A549 (cell line): ENCODE results near the gene ANXA6. TPM values are rescaled to one million over a fixed set of nuclear protein-coding genes. Genes with fewer than 3 reads are reported as not detected.

Experiments used
- ATAC-seq, 2 experiments: fragments of 200-7000 bp in 1 of 2; fragments of >200 bp in 1 of 2; cut with Nextera tagmentation in 1 of 2; cut with Tn5 transposase in 1 of 2; 3 replicates each; pipeline versions ENCODE4 v1.8.0 to v1.9.1; 2018 to 2020; ENCODE audit warnings: mild to moderate bottlenecking in 1 of 2, moderate library complexity in 1 of 2
- CTCF ChIA-PET: fragments of 300-600 bp; sonication (Branson Sonifier 250); formaldehyde crosslinking; extraction: SDS; loops from one replicate; lab custom pipeline; 2021; ENCODE audit warnings: antibody characterized with exemption, inconsistent platforms; lab: Yijun Ruan, JAX
- POLR2A ChIA-PET: fragments of 350-600 bp; formaldehyde crosslinking; extraction: SDS; loops from one replicate; lab custom pipeline; 2021; ENCODE audit warnings: antibody characterized with exemption, inconsistent platforms; lab: Yijun Ruan, JAX
- DNase-seq, 2 experiments: peaks; one replicate each; pipeline versions ENCODE4 v3.0.0 to v3.0.0-alpha.2; 2011 to 2016; ENCODE audit warnings: low read depth in 1 of 2, low spot score in 1 of 2
- FAIRE-seq: peaks from 2 replicates; lab custom pipeline; 2011; peaks lifted over from hg19 to GRCh38; lab: Jason Lieb, UNC
- H3K27ac ChIP-seq, 2 experiments: fragments of >200 bp; sonication (Bioruptor Twin); formaldehyde crosslinking; 3 replicates each; pipeline ENCODE4 v1.5.1; 2016 to 2017
- H3K4me1 ChIP-seq: fragments of >200 bp; sonication (Bioruptor Twin); formaldehyde crosslinking; 3 replicates; pipeline ENCODE4 v1.6.1; 2016
- H3K4me2 ChIP-seq: fragments of >200 bp; sonication (Bioruptor Twin); formaldehyde crosslinking; 3 replicates; pipeline ENCODE4 v1.6.1; 2016
- H3K4me3 ChIP-seq: fragments of >200 bp; sonication (Bioruptor Twin); formaldehyde crosslinking; 3 replicates; pipeline ENCODE4 v1.5.1; 2016
- H3K9me3 ChIP-seq: fragments of >200 bp; sonication (Bioruptor Twin); formaldehyde crosslinking; 3 replicates; pipeline ENCODE4 v1.6.1; 2016
- CBX2 ChIP-seq: fragments of 200-600 bp; sonication (generic); IDR thresholded peaks from 2 replicates; pipeline ENCODE4 v1.6.1; 2016; ENCODE audit warnings: low read depth, mild to moderate bottlenecking, borderline replicate concordance
- CEBPB ChIP-seq, 2 experiments: fragments of >200 bp in 1 of 2; sonication (Bioruptor Twin) in 1 of 2; formaldehyde crosslinking in 1 of 2; IDR thresholded peaks; 2 replicates each; pipeline ENCODE4 v1.6.1; 2012 to 2016
- CHD2 ChIP-seq: fragments of 150-350 bp; IDR thresholded peaks from 2 replicates; pipeline ENCODE4 v1.6.1; 2014; ENCODE audit warnings: low read length; ENCODE audit not compliant: partially characterized antibody
- CHD4 ChIP-seq: fragments of 200-600 bp; sonication (generic); IDR thresholded peaks from 2 replicates; pipeline ENCODE4 v1.6.1; 2016; ENCODE audit warnings: antibody characterized with exemption, mild to moderate bottlenecking, borderline replicate concordance
- EP300 ChIP-seq, 2 experiments: fragments of >200 bp; sonication (Bioruptor Twin); formaldehyde crosslinking; IDR thresholded peaks; 2 replicates in 1 of 2; 3 replicates in 1 of 2; pipeline ENCODE4 v1.6.1; 2016 to 2017
- GATA3 ChIP-seq: IDR thresholded peaks from 2 replicates; pipeline ENCODE4 v1.6.1; 2012; ENCODE audit warnings: borderline replicate concordance
- HES2 ChIP-seq: fragments of >200 bp; sonication (Bioruptor Twin); formaldehyde crosslinking; IDR thresholded peaks from 2 replicates; pipeline ENCODE4 v1.6.1; 2016
- HEYL ChIP-seq: fragments of 250-450 bp; sonication (Bioruptor Pico); IDR thresholded peaks from 2 replicates; pipeline ENCODE4 v1.8.0; 2021; ENCODE audit warnings: mild to moderate bottlenecking, moderate library complexity
- HOXB13 ChIP-seq: fragments of 250-450 bp; sonication (Bioruptor Pico); IDR thresholded peaks from 2 replicates; pipeline ENCODE4 v1.5.0; 2020; ENCODE audit warnings: low read depth, mild to moderate bottlenecking, moderate library complexity
- JUN ChIP-seq, 2 experiments: fragments of >200 bp; sonication (Bioruptor Twin); formaldehyde crosslinking; IDR thresholded peaks; 2 replicates in 1 of 2; 3 replicates in 1 of 2; pipeline ENCODE4 v1.6.1; 2016 to 2017
- JUNB ChIP-seq: fragments of >200 bp; sonication (Bioruptor Twin); formaldehyde crosslinking; IDR thresholded peaks from 2 replicates; pipeline ENCODE4 v1.6.1; 2016
- KDM1A ChIP-seq: fragments of 200-600 bp; sonication (generic); IDR thresholded peaks from 2 replicates; pipeline ENCODE4 v1.6.1; 2016; ENCODE audit warnings: low read depth, mild to moderate bottlenecking
- KDM5A ChIP-seq: fragments of 200-600 bp; sonication (generic); IDR thresholded peaks from 2 replicates; pipeline ENCODE4 v1.6.1; 2016; ENCODE audit warnings: antibody characterized with exemption, mild to moderate bottlenecking
- MAZ ChIP-seq: fragments of 150-350 bp; IDR thresholded peaks from 2 replicates; pipeline ENCODE4 v1.6.1; 2014; ENCODE audit warnings: antibody characterized with exemption, low read depth, low read length, borderline replicate concordance
- NFE2L2 ChIP-seq: fragments of 150-350 bp; conservative IDR thresholded peaks from 2 replicates; pipeline ENCODE4 v1.6.1; 2014; ENCODE audit warnings: low read length
- NR3C1 ChIP-seq: fragments of >200 bp; sonication (Bioruptor Twin); formaldehyde crosslinking; IDR thresholded peaks from 3 replicates; pipeline ENCODE4 v1.6.1; 2017
- PBX3 ChIP-seq: IDR thresholded peaks from 2 replicates; pipeline ENCODE4 v1.6.1; 2012
- PHF8 ChIP-seq: fragments of 200-600 bp; sonication (generic); IDR thresholded peaks from 2 replicates; pipeline ENCODE4 v1.6.1; 2016; ENCODE audit warnings: low read depth, mild to moderate bottlenecking, antibody characterized with exemption, moderate library complexity, borderline replicate concordance
- RARB ChIP-seq: fragments of 250-450 bp; sonication (Bioruptor Pico); IDR thresholded peaks from 2 replicates; pipeline ENCODE4 v1.8.0; 2021; ENCODE audit warnings: mild to moderate bottlenecking, moderate library complexity
- RFX5 ChIP-seq: fragments of 450-650 bp; IDR thresholded peaks from 2 replicates; pipeline ENCODE4 v1.7.1; 2014; ENCODE audit warnings: antibody characterized with exemption, mild to moderate bottlenecking, moderate library complexity
- SREBF2 ChIP-seq: fragments of 450-650 bp; IDR thresholded peaks from 2 replicates; pipeline ENCODE4 v1.6.1; 2014; ENCODE audit warnings: mild to moderate bottlenecking, moderate library complexity
- TFCP2L1 ChIP-seq: fragments of 250-450 bp; sonication (Bioruptor Pico); IDR thresholded peaks from 2 replicates; pipeline ENCODE4 v1.5.0; 2021; ENCODE audit warnings: mild to moderate bottlenecking
- ZC3H11A ChIP-seq: fragments of 450-650 bp; IDR thresholded peaks from 2 replicates; pipeline ENCODE4 v1.6.1; 2014; ENCODE audit warnings: antibody characterized with exemption, mild to moderate bottlenecking
- ZFP36 ChIP-seq: fragments of 450-650 bp; IDR thresholded peaks from 2 replicates; pipeline ENCODE4 v1.6.1; 2014; ENCODE audit warnings: borderline replicate concordance; ENCODE audit not compliant: partially characterized antibody
- ZNF302 ChIP-seq: fragments of 250-450 bp; sonication (Bioruptor Pico); IDR thresholded peaks from 2 replicates; pipeline ENCODE4 v1.9.0; 2021; ENCODE audit warnings: inconsistent platforms, mild to moderate bottlenecking, moderate library complexity
- ZSCAN20 ChIP-seq: fragments of 250-450 bp; sonication (Bioruptor Pico); IDR thresholded peaks from 2 replicates; pipeline ENCODE4 v1.8.0; 2022; ENCODE audit warnings: mild to moderate bottlenecking, moderate library complexity
- WGBS: methylation state at CpG from one replicate; pipeline ENCODE4 v1.1.6; 2017; ENCODE audit errors: missing lambda C conversion rate; 5-methylcytosine and 5-hydroxymethylcytosine counted together
- polyA plus RNA-seq, 4 experiments: library from polyadenylated mRNA; depleted of rRNA in 3 of 4; stranded (reverse); fragments of >200 nt; fragmentation: RNase III in 1 of 4; extraction: RNeasy Plus Mini Kit Qiagen cat#74134 plus additional on column Dnase treatment in 1 of 4; gene quantifications; 2 replicates in 3 of 4; 3 replicates in 1 of 4; pipeline ENCODE4 v1.2.3, GENCODE V29; 2011 to 2017

Gene ANXA6
- polyA plus RNA-seq, 2 of the 4 experiments (the other 2 are of a cell fraction), result 32.4 to 53.0 TPM

- peak in 1 of 2 experiments; percentile 43; a peak in 2 of 6 replicates for ATAC-seq
- no peak for DNase-seq
- H3K4me3 ChIP-seq, result no peak overlapping the region
- H3K27ac ChIP-seq, result 0 out of 6 replicates have a peak overlapping the region, but pooled peaks of 1 of the 2 experiments have one; percentile 30
- no peak for FAIRE-seq
- POLR2A ChIA-PET, result no interaction called here
- H3K4me2 ChIP-seq, result 0 out of 3 replicates have a peak overlapping the region, but pooled peaks have one; percentile 15
- CTCF ChIA-PET, result interaction anchor here (0.6 to 25.1 kb wide), 3 partner anchors 14 to 55 kb away, joined by 3 to 704 read pairs (median 4); no protein-coding TSS in a partner anchor
- WGBS, result 74% methylated on average over 11 of the region's 11 CpGs
- peaks cover 7% of the 10 kb centered on the region; the same call in 2 of the 3 replicates for H3K4me1 ChIP-seq
- no peak for TF ChIP-seq SREBF2
- no peaks in the 10 kb centered on the region for H3K9me3 ChIP-seq
These were observed 49.6 kb downstream of the ANXA6 start for GRCh38 chr5:151107738-151108520.

- Histone ChIP-seq H3K4me1 (peaks cover 7% of the 10 kb centered on the region; the same call in 2 of the 3 replicates), H3K27ac (no peak overlapping the region), H3K4me2 (no peak overlapping the region), H3K4me3 (no peak overlapping the region), H3K9me3 (no peaks in the 10 kb centered on the region)
- no peak for TF ChIP-seq JUNB
- POLR2A ChIA-PET, result no interaction called here
- ATAC-seq, result no peak
- CTCF ChIA-PET, result interaction anchor here (0.6 to 25.1 kb wide), 4 partner anchors 8 to 69 kb away, joined by 3 to 704 read pairs (median 20); no protein-coding TSS in a partner anchor
- no peak for DNase-seq
- no peak for FAIRE-seq
- 92% methylated on average over 7 of the region's 7 CpGs for WGBS
These were observed 50.5 kb downstream of the ANXA6 start for GRCh38 chr5:151107084-151107483.

GRCh38 chr5:151106509-151106908, 51.1 kb downstream of the ANXA6 start:
- DNase-seq (no peak), FAIRE-seq (no peak), ATAC-seq (no peak)
- Histone ChIP-seq H3K9me3 (no peaks in the 10 kb centered on the region), H3K4me1 (peaks cover 7% of the 10 kb centered on the region; the same call in 2 of the 3 replicates), H3K4me2 (no peak overlapping the region), H3K27ac (no peak overlapping the region), H3K4me3 (no peak overlapping the region)
- CTCF ChIA-PET, result interaction anchor here (0.6 to 25.1 kb wide), 6 partner anchors 9 to 132 kb away, joined by 3 to 704 read pairs (median 4); partner anchors contain the start of gene TNIP1
- WGBS, result 92% methylated on average over 2 of the region's 2 CpGs
- POLR2A ChIA-PET, result no interaction called here
- TF ChIP-seq CEBPB (IDR thresholded peaks at IDR 0.05) (no peak), CHD4 (no peak), NR3C1 (no peak), CBX2 (no peak), PBX3 (no peak), HES2 (no peak), TFCP2L1 (CRISPR knock-in tag) (no peak), HEYL (CRISPR knock-in tag) (no peak), GATA3 (no peak), ZC3H11A (no peak), EP300 (IDR thresholded peaks at IDR 0.05) (no peak), NFE2L2 (no peak), HOXB13 (CRISPR knock-in tag) (no peak)

GRCh38 chr5:151106043-151106442, 51.5 kb downstream of the ANXA6 start:
- ChIA-PET POLR2A (no interaction called here), CTCF (interaction anchor here (0.8 to 25.1 kb wide), 5 partner anchors 9 to 132 kb away, joined by 3 to 704 read pairs (median 4); partner anchors contain the start of gene TNIP1)
- Histone ChIP-seq H3K4me3 (no peak overlapping the region), H3K9me3 (no peaks in the 10 kb centered on the region), H3K4me1 (peaks cover 7% of the 10 kb centered on the region; the same call in 2 of the 3 replicates), H3K4me2 (no peak overlapping the region), H3K27ac (no peak overlapping the region)
- 92% methylated on average over 4 of the region's 5 CpGs for WGBS
- TF ChIP-seq KDM1A, result no peak
- no peak for TF ChIP-seq KDM5A
- TF ChIP-seq NFE2L2, result no peak
- TF ChIP-seq RFX5, result no peak
- no peak for TF ChIP-seq NR3C1
- no peak for TF ChIP-seq CEBPB (IDR thresholded peaks at IDR 0.05)
- no peak for TF ChIP-seq JUN (IDR thresholded peaks at IDR 0.05)
- TF ChIP-seq CHD4, result no peak
- TF ChIP-seq SREBF2, result no peak
- TF ChIP-seq MAZ, result no peak
- TF ChIP-seq RARB, result no peak
- TF ChIP-seq ZFP36, result no peak
- no peak for TF ChIP-seq ZNF302
- TF ChIP-seq ZSCAN20, result no peak
- TF ChIP-seq PHF8, result no peak
- TF ChIP-seq GATA3, result no peak
- TF ChIP-seq CHD2, result no peak
- DNase-seq (no peak), ATAC-seq (no peak; a peak in 2 of 6 replicates), FAIRE-seq (no peak)
